LNCAP (cell line): ENCODE measurements around the gene RBM15.

ENCODE experiments used
- TF ChIP-seq, protein P1 (sequence below): fragments of 450-650 bp; IDR thresholded peaks from 2 replicates; pipeline ENCODE4 v1.5.1; 2017; ENCODE audit warnings: mild to moderate bottlenecking

RBM15 gene

DNA sequence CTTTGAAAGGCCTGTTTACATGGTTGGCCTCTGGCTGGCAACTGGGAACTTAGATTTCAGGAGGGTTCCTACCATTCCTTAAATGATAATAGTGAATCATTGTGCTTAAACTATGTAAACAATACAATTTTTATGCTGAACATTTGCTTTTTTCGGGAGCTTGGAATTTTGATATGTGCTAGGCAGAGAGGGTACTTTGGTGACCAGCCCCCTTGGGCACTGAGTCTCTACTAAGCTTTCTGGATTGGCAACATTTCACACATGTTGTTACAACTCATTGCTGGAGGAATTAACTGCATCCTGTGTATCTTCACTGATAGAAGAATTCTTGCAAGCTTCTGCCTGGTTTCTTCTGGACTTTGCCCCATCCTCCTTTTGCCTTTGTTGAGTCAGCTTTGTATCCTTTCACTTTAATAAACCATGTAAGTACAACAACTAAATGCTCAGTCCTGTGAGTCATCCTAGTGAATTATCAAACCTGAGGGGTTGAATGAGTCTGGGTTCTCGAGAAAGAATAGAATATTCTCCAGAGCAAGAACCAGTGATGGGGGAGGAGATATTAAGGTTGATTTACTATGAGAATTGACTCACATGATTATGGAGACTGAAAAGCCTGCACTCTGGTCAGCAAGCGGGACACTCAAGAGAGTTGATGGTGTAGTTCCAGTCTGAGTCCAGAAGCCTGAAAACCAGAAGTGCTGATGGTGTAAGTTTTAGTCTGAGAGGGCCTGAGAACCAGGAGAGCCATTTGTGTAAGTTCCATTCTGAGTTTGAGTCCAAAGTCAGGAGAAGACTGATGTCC is 54.7 kb downstream of the RBM15 start:
- TF ChIP-seq, protein P1, sequence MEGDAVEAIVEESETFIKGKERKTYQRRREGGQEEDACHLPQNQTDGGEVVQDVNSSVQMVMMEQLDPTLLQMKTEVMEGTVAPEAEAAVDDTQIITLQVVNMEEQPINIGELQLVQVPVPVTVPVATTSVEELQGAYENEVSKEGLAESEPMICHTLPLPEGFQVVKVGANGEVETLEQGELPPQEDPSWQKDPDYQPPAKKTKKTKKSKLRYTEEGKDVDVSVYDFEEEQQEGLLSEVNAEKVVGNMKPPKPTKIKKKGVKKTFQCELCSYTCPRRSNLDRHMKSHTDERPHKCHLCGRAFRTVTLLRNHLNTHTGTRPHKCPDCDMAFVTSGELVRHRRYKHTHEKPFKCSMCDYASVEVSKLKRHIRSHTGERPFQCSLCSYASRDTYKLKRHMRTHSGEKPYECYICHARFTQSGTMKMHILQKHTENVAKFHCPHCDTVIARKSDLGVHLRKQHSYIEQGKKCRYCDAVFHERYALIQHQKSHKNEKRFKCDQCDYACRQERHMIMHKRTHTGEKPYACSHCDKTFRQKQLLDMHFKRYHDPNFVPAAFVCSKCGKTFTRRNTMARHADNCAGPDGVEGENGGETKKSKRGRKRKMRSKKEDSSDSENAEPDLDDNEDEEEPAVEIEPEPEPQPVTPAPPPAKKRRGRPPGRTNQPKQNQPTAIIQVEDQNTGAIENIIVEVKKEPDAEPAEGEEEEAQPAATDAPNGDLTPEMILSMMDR = no peak

DNA sequence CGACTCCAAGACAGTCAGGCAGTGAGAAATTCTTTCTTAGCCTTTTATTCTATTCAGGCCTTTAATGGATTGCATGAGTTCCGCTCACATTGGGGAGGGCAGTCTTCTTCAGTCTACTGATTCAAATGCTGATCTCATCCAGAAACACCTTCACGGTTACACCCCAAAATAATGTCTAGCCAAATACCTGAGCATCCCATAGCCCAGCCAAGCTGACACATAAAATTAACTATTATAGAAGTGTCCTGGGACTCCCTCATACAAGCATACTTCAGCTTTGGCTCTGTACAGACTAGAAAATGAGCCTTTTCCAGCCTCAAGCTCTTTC is 55.3 kb downstream of the RBM15 start:
- TF ChIP-seq, protein P1 = no peak
